HG03565 (cell line): ENCODE data around the gene RNU6-9.

ENCODE experiments used
- ATAC-seq: cut with Tn5 transposase; IDR thresholded peaks from one replicate; pipeline ENCODE4 v1.9.1; 2021; ENCODE audit warnings: mild to moderate bottlenecking, moderate library complexity; ENCODE audit not compliant: unreplicated experiment

RNU6-9 gene

DNA sequence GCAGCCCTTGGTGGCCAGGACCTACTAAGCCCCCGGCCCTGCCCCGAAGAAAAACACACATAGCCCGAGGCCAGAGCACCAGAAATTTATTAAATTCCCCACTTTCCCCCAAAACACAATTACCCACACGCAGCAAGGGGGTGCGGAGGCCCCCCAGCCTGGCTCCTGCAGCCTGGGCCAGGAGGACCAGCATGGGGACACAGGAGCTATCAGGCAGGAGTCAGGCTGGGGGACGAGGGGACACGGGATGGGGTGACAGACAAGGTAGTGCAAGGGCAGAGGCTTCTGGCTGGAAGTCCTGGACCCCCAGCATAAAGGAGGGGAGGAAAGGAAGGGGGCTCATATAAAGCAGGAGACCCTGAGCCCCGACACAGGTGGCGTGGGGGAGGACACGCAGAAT is 3.1 kb downstream of the RNU6-9 start:
- ATAC-seq, result no peak

DNA sequence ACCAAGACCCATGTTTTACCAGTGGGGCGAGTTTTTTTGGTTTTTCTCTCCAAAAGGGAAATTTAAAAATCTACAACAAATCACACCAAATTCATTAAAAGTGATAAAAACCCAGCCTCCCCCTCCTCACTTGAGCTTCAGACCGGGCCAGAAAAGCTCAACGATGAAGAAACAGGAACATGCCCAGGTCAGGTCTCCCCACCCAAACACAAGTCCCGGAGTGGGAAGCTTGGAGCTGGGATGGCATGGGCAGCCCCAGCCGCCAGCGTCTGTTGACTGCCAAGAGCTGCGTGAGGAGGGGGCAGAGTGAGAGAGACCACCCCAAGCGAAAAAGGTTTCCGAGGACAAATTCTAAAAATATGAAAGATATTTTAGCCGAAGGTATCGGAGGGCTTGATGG is 3.7 kb downstream of the RNU6-9 start:
- ATAC-seq, result no peak

DNA sequence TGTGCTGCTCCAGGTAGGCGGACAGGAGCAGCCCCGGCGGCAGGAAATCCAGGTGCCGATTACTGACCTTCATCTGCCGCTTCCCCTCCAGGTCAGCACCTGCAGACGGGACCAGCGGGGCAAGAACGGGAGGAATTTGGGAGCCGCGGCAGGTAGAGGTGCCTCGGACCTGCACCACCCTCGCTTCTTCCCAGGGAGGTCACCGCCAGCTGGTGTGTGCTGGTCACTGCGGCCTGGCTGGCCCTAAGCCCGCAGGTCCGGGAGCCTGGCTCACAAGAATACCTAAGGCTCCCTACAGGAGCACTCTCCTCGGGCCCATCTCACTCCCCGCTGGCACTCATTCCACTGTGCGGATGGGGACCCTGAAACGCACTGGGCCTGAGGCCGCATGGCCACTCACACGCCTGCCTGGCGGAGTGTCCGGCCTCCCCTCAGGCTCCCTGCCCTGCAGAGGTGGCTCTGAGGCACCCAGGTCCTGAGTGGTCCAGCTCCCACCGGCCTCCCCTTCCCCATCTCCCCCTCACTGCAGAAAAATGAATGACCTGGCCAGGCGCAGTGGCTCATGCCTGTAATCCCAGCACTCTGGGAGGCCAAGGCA is 4.3 kb downstream of the RNU6-9 start:
- no peak for ATAC-seq

DNA sequence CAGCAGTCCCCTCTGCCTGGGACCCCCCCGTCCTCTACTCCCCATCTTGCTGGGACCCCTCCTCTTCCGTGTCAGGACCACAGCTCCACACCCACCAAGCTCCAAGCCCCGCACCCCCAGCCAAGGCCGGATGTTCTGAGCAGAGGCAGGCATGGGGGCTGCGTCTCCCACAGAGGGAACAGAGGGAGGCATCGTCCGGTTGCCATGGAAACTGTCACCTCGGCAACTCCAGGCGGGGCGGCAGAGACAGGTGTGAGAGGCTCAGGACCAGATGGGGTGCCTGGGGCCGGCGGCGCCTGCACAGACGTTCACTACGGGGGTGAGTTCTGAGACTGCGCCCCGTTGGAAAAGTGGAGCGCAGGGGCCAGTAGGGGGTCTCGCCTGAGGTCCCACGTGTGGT is 5.4 kb downstream of the RNU6-9 start:
- no peak for ATAC-seq

DNA sequence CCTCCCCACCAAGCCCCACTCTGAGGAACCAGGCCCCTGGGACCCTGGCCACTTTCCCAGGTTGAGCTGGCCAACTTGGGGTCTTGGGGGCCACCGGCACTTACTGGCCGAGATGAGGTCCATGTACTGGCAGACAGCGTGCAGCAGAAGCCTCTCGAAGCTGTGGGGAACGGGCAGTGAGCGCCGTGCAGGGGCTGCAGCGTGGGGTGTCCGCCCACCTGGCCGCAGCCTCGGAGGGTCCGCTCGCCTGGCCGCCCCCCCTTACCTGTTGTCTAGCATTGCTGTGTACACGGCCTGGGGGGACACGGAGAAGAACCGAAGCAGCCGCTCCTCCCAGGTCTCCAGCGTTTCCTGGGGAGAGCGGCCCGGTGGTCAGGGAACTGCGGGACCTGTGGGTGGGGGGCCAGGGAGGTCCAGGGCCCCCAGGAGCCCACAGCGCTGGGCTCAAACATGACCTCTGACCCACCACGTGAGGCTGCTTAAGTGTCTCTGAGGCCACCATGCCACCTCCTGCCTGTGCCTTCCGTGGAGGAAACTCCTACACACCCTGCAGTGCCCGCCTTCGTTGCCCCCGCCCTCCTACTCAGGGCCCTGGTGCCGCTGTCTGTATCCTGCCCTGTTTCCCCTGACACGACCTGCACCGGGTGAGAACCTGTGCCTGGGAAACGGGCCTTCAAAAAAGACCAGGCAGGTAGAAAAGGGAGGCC is 6.2 kb downstream of the RNU6-9 start:
- no peak for ATAC-seq

DNA sequence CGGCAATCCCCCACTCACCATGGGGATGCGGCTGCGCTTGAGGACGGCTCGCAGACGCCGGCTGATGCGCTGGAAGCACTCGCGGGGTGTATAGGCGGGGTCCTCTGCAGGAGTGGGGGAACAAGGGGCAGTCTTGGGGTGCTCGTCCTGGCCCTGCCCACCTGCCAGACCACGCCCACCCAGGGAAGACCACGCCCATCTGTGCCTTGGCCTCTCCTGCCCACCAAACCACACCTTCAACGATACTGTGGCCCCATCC is 6.7 kb downstream of the RNU6-9 start:
- no peak for ATAC-seq

DNA sequence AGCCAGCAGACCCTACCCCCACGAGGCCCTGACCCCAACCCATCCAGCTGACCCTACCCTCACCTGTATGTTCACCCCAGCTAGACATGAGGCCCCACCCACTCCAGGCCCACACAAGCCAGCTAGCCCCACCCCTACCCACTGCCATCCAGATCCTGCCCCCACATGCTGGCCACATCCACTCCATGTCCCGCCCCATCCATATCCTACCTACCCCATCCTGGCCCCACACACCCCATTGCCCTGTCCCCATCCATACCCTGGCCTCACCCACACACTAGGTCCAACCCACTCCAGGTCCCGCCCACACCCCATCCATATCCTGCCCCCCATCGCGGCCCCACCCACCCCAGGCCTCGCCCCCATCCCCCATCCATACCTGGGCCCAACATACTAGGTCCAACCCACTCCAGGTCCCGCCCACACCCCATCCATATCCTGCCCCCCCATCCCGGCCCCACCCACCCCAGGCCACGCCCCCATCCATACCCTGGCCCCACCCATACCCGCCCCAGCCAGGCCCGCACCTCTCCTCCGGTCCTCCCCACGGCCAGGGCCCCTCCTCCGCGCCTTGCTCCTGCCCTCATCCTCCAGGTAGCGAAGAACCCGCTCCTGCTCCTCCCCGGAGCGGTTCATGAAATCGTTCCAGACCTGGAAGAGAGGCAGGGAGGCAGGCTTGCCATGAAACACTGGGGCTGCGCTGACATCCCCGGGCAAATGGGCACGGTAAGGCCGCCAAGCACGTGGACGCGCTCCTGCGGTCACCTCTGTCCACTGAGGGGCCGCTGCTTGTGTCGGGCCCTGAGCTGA is 7.2 kb downstream of the RNU6-9 start:
- ATAC-seq, result no peak

DNA sequence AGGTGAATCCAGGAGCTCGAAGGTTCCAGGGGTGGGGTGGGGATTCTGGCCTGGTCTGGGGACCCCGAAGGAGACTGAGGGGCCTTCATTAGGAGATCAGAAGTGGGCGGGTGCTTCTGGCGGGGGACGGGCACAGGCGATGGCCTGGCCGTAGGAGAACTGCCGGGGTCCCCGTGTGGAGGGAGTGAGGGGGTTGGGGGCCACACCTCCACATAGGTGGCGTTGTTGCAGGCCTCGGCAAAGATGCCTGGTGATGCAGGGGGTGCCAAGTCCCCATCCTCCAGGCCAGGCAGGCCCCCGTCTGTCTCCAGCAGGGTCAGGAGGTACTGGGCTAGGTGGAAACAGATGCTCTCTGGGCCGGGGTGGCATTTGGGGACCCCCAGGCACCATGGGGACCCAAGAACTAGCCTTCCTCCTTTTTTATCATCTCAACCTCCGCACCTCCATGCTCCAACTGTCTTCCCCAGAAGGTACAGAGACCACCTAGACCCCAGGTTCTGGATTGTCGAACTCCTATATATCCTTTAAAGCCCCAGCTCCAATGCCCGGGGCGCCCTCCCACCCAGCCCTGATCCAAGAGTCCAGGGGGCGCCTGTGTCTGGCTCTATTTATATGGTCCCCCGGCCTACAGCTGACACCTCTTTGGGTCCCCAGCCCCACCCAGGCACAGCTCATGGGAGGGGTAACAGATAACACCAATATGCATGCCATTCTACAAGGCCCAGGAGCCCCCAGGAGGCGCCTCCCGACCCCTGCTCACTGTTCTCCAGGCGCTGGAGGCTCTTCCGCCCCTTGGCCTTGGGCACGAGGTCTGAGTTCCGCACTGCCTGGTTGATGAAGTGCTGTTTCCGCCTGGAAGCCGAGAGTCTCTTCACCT is 8.2 kb downstream of the RNU6-9 start:
- ATAC-seq, result no peak

DNA sequence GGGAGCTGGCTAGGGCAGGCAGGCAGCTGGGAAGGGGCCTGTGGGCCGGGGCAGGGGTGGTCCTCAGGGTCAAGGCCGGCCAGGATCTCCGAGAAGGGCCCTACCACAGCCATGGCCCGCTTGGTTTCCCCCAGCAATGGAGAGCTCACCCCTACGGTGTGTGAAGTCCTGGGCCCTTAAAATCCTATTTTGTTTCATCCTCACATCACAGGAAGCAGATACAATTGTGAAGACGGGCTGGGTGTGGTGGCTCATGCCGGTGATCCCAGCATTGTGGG is 8.7 kb downstream of the RNU6-9 start:
- ATAC-seq, result no peak

DNA sequence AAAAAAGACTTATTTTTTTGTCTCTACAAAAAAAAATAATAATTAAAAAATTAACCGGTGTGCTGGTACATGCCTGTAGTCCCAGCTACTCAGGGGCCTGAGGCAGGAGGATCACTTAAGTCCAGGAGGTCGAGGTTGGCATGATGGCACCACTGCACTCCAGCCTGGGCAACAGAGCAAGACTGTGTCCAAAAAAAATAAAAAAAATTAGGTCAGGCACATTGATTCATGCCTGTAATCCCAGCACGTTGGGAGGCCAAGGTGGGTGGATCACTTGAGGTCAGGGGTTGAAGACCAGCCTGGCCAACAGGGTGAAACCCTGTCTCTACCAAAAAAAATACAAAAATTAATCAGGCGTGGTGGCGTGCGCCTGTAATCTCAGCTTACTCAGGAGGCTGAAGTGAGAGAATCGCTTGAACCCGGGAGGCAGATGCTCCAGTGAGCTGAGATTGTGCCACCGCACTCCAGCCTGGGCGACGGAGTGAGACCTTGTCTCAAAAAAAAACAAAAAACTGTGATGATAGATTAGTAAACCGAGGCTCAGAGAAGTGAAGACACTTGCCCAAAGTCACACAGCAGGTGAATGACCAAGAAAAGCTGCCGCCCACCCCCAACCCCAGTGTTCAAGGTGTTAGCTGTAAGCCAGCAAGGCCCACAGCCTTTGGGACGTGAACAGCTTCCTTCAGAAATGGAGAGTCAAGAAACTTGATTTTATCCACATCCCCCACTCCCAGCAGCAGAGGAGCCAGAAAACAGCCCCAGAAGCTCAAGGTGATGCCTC is 9.4 kb downstream of the RNU6-9 start:
- ATAC-seq, result no peak

DNA sequence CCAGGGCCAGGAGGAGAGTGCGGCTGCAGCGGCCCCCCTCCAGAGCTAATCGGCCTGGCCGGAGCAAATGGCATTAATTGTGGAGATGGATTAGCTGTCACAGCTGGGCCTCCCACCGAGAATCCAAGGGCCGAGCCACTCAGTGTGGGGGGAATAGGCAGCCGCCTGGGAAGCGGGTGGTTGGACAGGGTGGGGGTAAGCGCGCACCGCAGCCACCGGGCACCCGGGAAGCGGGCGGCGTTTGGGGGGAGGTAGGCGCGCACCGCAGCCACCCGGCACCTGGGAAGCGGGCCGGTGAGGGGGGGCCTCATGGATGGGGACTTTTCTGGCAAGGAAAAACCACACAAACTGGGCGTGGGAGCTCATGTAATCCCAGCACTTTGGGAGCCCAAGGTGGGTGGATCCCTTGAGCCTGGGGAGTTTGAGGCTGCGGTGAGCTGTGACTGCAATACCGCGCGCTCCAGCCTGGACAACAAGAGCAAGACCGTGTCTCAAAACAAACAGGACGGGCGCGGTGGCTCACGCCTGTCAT is 10.0 kb downstream of the RNU6-9 start:
- ATAC-seq, result no peak

DNA sequence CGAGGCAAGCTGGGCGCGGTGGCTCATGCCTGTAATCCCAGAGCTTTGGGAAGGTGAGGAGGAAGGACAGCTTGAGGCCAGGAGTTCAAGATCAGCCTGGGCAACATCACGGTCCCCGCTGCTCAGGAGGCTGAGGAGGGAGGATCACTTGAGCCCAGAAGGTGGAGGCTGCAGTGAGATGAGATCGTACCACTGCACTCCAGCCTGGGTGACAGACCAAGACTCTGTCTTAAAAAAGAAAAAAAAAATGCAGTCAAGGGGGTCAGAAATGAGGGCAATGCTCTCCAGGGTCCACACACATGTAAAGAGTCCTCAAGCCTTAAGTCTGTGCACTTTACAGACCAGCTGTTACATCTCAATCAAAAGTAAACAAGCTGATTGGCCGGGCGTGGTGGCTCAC is 11.3 kb downstream of the RNU6-9 start:
- no peak for ATAC-seq

DNA sequence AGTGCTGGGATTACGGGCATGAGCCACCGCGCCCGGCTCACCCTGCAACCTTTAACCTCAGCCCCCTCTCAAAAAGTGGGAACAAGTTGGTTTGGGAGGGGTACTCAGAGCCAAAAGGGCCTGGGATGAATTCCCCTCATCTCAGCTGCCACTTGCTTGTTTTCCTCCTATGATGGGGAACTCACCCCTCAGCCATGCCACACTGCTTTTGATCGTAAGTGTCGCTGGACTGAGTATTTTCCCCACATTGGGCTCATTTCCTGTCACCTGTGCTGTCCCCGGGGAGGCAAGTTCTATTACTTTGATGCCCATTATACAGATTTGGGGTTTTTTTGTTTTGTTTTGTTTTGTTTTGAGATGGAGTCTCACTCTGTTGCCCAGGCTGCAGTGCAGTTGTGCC is 13.2 kb downstream of the RNU6-9 start:
- no peak for ATAC-seq

DNA sequence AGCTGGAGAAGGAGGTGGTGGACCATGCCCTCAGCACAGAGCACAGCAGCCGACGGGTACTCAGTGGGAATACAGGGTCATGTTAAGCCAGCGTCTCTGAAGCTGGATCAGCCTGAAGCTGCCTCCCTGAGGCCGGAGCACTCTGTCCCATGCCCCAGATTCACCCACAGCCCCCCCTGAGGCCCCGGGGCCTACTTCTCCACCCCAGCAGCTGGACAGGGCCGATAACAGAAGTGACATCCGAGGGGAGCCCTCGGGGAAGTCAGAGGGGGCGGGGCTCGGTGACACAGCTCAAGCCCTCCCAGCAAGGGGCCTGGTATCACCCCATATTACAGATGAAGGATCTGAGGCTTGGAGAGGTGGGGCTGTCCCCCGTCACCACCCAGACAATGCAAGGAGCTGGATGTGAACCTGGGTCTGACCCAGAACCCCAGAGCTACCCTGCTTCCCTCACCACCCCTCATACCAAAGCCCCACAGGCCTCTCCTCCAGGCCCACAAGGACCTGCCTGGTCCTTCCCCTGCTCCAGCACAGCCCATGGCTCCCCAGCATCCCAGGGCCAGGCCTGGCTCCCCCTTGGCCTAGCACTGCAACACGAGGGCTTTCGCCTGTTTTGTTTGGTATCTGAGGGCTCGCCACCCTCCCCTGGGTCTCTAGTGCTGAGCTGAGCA is 14.0 kb downstream of the RNU6-9 start:
- ATAC-seq, result no peak

DNA sequence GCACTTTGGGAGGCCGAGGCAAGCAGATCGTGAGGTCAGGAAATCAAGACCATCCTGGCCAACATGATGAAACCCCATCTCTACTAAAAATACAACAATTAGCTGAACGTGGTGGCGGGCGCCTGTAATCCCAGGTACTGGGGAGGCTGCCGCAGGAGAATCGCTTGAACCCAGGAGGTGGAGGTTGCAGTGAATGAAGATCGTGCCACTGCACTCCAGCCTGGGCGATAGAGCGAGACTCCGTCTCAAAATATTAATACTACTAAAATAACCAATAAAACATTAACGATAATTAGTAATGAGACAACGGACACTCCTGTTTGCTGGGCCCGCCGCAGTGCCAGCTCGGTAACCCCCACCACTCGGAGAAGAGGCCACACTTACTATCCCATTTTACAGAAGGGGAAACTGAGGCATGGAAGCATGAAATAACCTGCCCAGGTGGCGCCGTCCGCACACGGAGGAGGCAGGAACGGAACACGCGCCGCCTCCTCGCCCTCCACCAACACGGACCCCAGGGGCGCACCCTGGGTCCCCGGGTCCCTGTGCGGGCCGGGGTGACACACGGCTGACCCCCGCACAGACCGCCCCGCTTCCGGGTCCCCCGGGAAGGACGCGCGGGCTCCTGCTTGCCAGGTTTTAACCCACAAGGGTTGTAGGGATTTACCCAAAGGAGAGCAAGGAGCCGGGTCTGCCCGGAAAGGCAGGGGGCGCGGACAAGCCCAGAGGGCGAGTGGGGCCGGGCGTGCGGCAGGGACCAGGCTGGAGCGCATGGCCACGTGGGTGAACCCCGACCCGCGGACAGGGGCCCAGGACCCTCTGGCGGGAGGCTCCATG is 18.1 kb downstream of the RNU6-9 start:
- ATAC-seq, result no peak

DNA sequence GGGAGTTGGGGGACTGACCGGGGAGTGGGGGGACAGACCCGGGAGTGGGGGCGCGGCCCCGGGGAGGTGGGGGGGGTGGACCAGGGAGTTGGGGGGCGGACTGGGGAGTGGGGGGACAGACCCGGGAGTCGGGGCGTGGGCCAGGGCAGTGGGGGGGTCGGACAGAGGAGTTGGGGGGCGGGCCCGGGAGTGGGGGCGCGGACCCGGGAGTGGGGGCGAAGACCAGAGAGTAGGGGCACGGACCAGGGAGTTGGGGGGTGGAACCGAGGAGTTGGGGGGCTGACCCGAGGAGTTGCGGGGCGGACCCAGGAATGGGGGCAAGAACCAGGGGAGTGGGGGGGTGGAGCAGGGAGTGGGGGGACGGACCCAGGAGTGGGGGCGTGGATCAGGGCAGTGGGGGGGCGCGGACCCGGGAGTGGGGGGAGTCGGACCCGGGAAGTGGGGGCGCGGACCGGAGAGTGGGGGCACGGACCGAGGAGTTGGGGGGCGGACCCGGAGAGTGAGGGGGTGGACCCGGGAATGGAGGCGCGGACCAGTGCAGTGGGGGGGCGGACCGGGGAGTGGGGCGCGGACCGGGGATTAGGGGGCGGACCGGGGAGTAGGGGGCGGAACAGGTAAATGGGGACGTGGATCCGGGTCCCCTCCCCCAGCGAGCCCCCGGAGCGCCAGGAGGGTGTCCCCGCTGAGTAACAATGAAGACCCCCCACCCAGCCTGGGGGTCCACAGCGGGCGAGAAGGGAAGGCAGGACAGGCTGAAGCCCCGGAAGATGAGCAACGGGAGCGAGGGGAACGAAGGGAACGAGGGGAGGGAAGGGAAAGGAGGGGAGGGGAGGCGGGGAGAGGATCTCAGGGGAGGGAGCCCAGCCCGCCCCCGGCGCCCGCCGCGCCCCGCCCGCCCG is 19.1 kb downstream of the RNU6-9 start:
- no peak for ATAC-seq

DNA sequence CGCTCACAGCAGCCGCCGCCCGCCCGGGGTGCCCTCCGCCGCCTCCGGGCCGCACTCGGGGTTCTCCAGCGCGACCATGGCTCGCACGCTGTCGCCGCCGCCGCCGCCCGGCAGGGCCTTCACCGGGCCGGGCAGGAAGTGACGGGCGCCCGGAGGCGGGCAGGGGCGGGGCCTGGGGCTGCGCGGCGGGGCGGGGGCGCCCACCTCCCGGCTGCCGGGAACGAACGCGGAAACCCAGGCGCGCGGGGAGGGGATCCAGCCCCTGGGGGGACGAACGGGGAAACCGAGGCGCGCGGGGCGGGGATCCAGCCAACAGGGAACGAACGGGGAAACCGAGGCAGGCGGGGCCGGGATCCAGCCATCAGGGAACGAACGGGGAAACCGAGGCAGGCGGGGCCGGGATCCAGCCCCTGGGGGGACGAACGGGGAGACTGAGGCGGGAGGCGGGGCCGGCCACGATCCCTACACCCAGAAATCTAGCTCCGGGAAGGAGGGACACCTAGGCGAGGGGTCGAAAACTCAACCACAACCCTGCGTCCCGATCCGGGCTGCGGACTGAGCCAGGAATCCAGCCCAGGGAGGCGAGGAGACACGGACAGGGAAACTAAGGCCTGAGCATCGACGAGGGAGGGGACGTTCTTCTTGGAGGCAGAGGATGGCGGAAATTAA is 19.9 kb downstream of the RNU6-9 start, which contains the start of gene R3HDM4:
R3HDM4 (minus strand) TSS at position 140 of the 669 bp plus-strand sequence; CDS start at position 78, 62 bp downstream.
- ATAC-seq, result no peak
